Mucosa of rectum (tissue), 2 donors: ENCODE results near the gene CLSTN2.

ENCODE experiments used
- H3K27ac ChIP-seq, 2 donors: one replicate each; pipeline ENCODE4 v1.7.0; 2013; ENCODE audit warnings: inconsistent platforms in 2 of 2, low read depth in 2 of 2, low read length in 2 of 2
- H3K27me3 ChIP-seq, 2 donors: one replicate each; pipeline ENCODE4 v1.7.0; 2013; ENCODE audit warnings: low read length in 2 of 2; ENCODE audit not compliant: control insufficient read depth in 2 of 2, insufficient read depth in 2 of 2
- H3K36me3 ChIP-seq, 2 donors: one replicate each; pipeline ENCODE4 v1.7.0; 2013; ENCODE audit warnings: low read length in 2 of 2; ENCODE audit not compliant: control insufficient read depth in 2 of 2, insufficient read depth in 2 of 2
- H3K4me1 ChIP-seq, 2 donors: one replicate each; pipeline ENCODE4 v1.7.0; 2013; ENCODE audit warnings: low read length in 2 of 2, mild to moderate bottlenecking in 1 of 2; ENCODE audit not compliant: control insufficient read depth in 2 of 2, insufficient read depth in 2 of 2
- H3K4me3 ChIP-seq, 2 donors: one replicate each; pipeline ENCODE4 v1.7.0; 2013; ENCODE audit warnings: low read length in 2 of 2
- H3K9ac ChIP-seq, 2 donors: one replicate each; pipeline ENCODE4 v1.7.0; 2013; ENCODE audit warnings: low read length in 2 of 2, low read depth in 1 of 2, mild to moderate bottlenecking in 1 of 2
- H3K9me3 ChIP-seq, 2 donors: one replicate each; pipeline ENCODE4 v1.7.0; 2013; ENCODE audit warnings: low read length in 2 of 2; ENCODE audit not compliant: control insufficient read depth in 2 of 2
- donor health status: healthy.
- donor health status: Normal muscosa, but diverticular disease.

The CLSTN2 gene

GRCh38 chr3:140599009-140599408, 664.0 kb downstream of the CLSTN2 start:
- Histone ChIP-seq H3K9me3 (no peaks in the 10 kb centered on the region), H3K27me3 (no peaks in the 10 kb centered on the region), H3K27ac (no peak overlapping the region)

GRCh38 chr3:140599496-140599895, 664.5 kb downstream of the CLSTN2 start:
- Histone ChIP-seq H3K9ac (no peak overlapping the region), H3K27ac (no peak overlapping the region), H3K27me3 (no peaks in the 10 kb centered on the region), H3K4me3 (no peak overlapping the region), H3K36me3 (no peaks in the 10 kb centered on the region), H3K4me1 (no peaks in the 10 kb centered on the region), H3K9me3 (no peaks in the 10 kb centered on the region)

More at GRCh38 chr3:140599009-140599408, 664.0 kb downstream of the CLSTN2 start:
- Histone ChIP-seq H3K36me3 (no peaks in the 10 kb centered on the region), H3K9ac (no peak overlapping the region), H3K4me3 (no peak overlapping the region), H3K4me1 (no peaks in the 10 kb centered on the region)

- H3K27me3 ChIP-seq, result no peaks in the 10 kb centered on the region
- H3K27ac ChIP-seq, result no peak overlapping the region
Measured at GRCh38 chr3:140601881-140602280, 666.9 kb downstream of the CLSTN2 start.

DNA sequence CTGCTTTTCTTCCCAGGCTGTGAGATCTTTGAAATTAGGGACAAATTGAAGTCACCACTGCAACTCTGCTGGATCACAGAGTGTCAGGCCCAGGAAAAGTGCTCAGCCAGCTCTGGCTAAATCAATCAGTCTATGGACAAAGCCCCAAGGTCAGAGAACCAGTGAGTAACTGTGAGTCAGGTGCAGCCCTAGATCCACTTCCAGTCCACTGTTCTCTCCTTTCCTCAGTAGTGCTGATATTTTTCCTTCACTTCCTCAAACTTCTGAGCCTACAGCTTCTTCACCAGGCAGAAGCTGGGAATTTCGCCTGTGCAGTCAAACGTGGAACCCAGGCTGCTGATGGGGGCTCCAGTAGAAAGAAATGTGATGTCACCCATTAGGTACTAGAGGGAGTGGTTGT, 667.8 kb downstream of the CLSTN2 start:
- no peak overlapping the region for H3K27ac ChIP-seq
- no peaks in the 10 kb centered on the region for H3K9me3 ChIP-seq
- H3K27me3 ChIP-seq, result no peaks in the 10 kb centered on the region
- H3K4me1 ChIP-seq, result no peaks in the 10 kb centered on the region
- no peaks in the 10 kb centered on the region for H3K36me3 ChIP-seq
- no peak overlapping the region for H3K9ac ChIP-seq
- H3K4me3 ChIP-seq, result no peak overlapping the region

More at GRCh38 chr3:140601881-140602280, 666.9 kb downstream of the CLSTN2 start:
- Histone ChIP-seq H3K9ac (no peak overlapping the region), H3K9me3 (no peaks in the 10 kb centered on the region), H3K4me3 (no peak overlapping the region), H3K4me1 (no peaks in the 10 kb centered on the region), H3K36me3 (no peaks in the 10 kb centered on the region)

DNA sequence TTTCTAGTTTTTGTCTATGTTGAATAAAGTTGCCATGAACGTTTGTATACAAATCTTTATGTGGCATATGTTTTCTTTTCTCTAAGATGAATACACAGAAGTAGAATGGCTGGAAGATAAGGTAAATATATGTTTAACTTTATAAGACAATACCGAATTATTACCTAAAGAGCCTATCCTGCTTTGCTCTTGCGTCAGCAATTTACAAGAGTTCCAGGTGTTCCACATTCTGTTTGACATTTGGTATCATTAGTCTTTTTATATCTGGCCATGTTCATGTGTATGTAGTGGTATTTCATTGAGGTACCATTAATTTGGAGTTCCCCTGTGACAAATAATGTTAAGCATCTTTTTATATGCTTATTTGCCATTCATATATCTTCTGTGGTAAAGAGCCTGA, 668.8 kb downstream of the CLSTN2 start:
- Histone ChIP-seq H3K36me3 (no peaks in the 10 kb centered on the region), H3K4me1 (no peaks in the 10 kb centered on the region), H3K27me3 (no peaks in the 10 kb centered on the region), H3K9me3 (no peaks in the 10 kb centered on the region), H3K9ac (no peak overlapping the region), H3K27ac (no peak overlapping the region), H3K4me3 (no peak overlapping the region)

- H3K9ac ChIP-seq, result no peak overlapping the region
- no peak overlapping the region for H3K4me3 ChIP-seq
- no peaks in the 10 kb centered on the region for H3K9me3 ChIP-seq
- no peaks in the 10 kb centered on the region for H3K4me1 ChIP-seq
- H3K27ac ChIP-seq, result no peak overlapping the region
- no peaks in the 10 kb centered on the region for H3K36me3 ChIP-seq
- H3K27me3 ChIP-seq, result no peaks in the 10 kb centered on the region
Measured at GRCh38 chr3:140610544-140610943, 675.6 kb downstream of the CLSTN2 start.

DNA sequence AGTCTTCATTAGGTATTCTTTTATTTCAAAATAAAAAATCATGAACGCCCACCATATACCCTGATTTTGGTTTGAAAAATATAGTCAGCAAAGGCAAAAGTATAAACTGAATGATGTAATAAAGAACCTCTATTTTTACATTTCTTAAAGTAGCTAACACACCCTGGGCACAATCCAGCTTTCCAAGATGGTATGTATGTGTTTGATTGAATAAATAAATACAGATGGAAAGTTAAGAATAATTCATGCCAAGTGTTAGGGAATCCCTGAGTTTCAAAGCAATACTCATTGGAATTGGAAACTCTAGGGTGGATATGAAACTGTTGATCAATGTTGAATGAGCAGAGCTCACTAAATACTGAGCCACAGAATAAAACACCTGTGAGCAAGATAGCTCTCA, 679.0 kb downstream of the CLSTN2 start:
- H3K9me3 ChIP-seq, result no peaks in the 10 kb centered on the region
- H3K27me3 ChIP-seq, result no peaks in the 10 kb centered on the region
- H3K9ac ChIP-seq, result no peak overlapping the region
- H3K27ac ChIP-seq, result no peak overlapping the region
- H3K4me1 ChIP-seq, result no peaks in the 10 kb centered on the region
- no peak overlapping the region for H3K4me3 ChIP-seq
- H3K36me3 ChIP-seq, result no peaks in the 10 kb centered on the region

- Histone ChIP-seq H3K9me3 (no peaks in the 10 kb centered on the region), H3K27me3 (no peaks in the 10 kb centered on the region), H3K27ac (no peak overlapping the region), H3K36me3 (no peaks in the 10 kb centered on the region), H3K9ac (no peak overlapping the region), H3K4me1 (no peaks in the 10 kb centered on the region), H3K4me3 (no peak overlapping the region)
Measured at GRCh38 chr3:140617135-140617534, 682.1 kb downstream of the CLSTN2 start.

DNA sequence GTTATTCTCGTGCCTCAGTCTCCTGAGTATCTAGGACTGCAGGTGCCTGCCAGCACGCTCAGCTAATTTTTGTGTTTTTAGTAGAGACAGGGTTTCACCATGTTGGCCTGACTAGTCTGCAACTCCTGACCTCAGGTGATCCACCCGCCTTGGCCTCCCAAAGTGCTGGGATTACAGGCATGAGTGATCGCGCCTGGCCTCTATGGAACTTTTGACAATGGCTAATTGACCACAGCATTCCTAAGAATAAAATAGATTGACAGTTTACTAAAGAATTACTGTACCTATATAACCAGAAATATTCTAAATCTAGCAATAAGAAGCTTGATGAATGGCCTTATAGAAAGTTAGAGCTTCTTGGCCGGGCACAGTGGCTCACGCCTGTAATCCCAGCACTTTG, 691.9 kb downstream of the CLSTN2 start:
- no peak overlapping the region for H3K27ac ChIP-seq
- no peaks in the 10 kb centered on the region for H3K4me1 ChIP-seq
- H3K36me3 ChIP-seq, result no peaks in the 10 kb centered on the region
- no peaks in the 10 kb centered on the region for H3K9me3 ChIP-seq
- no peaks in the 10 kb centered on the region for H3K27me3 ChIP-seq
- H3K9ac ChIP-seq, result no peak overlapping the region
- no peak overlapping the region for H3K4me3 ChIP-seq
